Stimulated activated CD8-positive, alpha-beta memory T cell treated with anti-CD3 and anti-CD28 coated beads, Interleukin-4, amount 100 ng/mL, for 24 hours (primary cell): ENCODE measurements around the gene EVPL.
"Not testable (repeated sequence)": the region's sequence is repeated elsewhere in the genome, so short reads cannot be mapped to it uniquely, and the experiment has no call there.

Source experiments
- DNase-seq: peaks from one replicate; pipeline ENCODE4 v3.0.0-alpha.2; 2020; ENCODE audit warnings: low read depth

Gene EVPL

DNA sequence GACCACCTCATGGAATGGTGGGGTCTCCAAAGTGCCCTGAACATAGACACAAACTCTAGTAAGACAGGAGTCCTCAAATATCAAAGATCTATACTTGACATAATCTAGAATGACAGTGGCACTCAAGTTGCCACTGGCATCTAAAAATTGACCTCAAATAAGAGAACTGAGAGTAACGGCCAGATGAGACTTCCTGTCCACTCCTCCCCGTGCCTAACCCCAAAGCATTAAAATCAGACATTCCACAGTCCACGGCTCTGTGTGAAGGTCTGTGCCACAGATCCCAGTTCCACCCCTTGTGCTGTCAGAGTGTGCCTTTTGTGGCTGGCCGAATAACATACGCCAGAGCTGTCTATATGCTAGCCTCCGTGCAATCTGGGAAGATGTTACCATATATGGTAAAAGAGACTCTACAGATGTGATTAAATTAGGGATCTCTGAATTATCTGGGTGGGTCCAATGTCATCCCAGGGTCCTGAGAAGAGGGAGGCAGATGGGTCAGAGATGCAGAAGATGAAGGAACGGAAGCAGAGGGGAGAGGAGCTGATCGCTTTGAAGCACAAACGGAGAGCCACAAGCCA is 21.0 kb upstream of the EVPL start:
- no peak for DNase-seq

DNA sequence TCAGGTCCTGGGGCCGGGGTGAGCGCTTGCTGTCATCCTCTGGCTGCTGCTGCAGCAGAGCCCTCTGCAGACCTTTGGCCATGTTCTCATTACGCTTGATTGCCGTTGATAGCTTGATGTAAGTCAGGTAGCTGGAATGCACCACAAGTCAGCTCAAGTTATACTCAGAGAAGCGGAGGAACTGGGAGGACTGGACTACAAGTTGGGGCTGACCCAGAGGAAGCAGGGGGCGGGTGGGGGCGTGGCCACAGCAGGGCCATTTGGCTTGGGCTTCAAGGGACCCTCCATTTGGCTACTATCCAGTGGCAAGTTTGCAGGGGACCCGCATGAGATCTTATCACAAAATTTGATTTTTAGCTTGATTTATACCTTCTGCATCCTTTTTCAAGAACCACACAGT is 19.0 kb upstream of the EVPL start:
- DNase-seq: no peak

DNA sequence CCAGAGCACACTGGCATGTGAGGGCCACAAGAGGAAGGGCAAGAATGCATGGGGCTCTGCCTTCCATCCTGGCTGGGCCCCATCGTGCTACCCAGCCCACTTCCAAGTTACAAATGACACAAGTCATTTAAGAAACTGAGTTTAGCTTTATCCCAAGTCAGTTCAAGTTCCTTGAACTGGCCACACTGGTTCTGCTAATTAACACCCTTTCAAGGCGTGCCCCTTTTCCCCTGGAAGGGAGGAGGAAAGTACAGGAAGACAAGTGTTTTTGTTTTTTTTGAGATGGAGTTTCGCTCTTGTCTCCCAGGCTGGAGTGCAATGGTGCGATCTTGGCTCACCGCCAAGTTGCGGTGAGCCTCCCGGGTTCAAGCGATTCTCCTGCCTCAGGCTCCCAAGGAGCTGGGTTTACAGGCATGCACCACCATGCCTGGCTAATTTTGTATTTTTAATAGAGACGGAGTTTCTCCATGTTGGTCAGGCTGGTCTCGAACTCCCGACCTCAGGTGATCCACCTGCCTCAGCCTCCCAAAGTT is 17.4 kb upstream of the EVPL start:
- not testable (repeated sequence) for DNase-seq

DNA sequence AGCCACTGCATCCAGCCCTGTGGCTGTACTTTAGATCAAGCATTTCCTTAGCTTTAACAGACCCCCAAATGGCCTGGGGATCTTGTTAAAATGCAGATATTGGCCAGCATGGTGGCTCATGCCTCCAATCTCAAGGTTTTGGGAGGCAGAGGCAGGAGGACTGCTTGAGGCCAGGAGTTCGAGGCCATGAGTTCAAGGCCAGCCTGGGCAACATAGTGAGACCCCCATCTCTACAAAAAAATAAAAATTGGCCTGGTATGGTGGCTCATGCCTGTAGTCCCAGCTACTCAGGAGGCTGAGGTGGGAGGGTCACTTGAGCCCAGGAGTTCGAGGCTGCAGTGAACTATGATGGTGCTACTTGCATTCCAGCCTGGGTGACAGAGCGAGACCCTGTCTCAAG is 15.8 kb upstream of the EVPL start:
- DNase-seq: not testable (repeated sequence)

DNA sequence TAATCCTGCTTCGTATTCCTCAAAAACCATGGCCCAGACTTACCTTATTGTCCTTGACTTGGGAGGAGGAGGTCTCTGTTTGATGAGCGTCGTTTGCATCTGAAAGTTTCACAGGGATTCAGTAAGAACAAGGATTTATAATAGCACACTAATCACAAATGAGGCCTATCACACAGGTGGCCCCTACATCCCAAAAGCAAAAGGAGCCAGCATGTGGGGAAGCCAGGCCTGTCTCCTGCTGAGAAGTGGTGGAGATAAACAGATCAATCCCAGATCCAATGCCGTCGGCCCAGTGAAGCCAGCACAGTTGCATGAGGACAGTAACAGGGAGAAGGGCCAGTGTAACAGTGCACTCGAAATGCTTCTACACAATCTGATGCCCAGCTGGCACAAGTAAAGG is 13.3 kb upstream of the EVPL start:
- DNase-seq: no peak

DNA sequence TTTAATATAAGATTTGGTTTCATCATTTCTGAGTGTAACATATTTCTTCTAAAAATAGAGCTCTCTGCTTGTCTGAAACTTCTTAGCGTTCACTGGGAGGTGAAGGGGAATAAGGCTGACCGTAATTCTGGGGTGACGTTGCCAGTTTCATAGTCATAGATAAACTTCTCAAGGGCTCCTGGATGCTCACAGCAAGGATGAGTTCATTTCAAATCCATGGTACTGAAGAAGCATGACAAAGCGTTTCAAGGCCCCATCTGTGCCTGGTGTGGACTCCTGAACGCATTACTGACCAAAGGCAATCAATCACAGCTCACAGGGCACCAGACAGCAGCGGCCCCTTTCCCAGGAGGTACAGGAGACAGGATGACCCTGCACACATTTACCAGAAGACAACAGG is 12.0 kb upstream of the EVPL start:
- no peak for DNase-seq

DNA sequence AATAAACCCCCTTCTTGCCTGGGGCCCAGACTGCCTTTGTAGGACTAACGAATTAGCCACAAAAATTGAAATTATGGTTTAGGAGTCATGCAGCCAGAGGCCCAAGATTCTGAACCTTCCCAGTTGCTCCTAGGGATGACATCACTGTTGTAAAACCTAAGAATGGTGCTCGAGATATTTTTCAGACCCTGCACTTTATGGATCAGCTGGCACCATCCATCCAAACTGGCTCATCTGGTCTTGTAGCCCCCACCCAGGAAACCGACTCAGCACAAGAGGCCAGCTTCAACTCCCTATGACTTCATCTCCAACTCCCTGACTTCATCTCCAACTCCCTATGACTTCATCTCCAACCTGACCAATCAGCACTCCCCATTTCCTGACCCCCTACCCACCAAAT is 10.9 kb upstream of the EVPL start:
- no peak for DNase-seq

DNA sequence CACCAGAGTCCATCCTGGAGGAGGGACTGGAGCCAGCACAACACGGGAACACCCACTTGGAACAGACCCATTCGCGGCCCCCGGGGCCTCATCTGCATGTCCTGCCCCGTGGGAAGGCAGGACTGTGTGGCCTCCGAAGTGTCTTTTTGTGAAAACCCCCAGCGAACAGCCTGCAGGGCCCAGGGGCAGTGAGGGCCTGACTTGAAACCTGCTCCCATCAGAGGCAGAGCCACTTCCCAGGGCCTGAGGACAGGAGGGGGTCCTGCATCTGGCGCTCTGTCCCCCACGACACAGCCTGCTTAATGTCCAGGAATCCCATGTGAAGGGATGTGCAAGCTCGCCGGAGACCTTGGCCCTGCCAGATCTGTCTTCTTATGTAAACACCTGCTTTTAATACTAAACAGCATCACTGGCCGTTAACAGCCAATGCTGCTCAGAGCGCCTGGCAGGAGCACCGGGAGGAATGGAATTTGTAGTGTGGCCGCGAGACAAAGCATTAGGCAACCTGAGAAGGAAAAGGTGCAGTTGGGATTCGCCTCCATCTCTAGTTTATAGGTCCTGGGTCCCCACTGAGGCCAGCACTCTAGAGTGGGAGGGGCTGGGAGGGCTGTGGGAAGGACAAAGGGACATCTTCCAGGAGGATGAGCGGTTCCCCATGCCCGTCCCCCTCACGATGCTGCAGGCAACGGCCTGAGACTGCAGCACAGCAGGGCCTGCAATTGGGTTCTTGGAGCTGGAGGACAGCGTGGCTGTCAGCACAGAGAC is 9.6 kb upstream of the EVPL start:
- DNase-seq: no peak

DNA sequence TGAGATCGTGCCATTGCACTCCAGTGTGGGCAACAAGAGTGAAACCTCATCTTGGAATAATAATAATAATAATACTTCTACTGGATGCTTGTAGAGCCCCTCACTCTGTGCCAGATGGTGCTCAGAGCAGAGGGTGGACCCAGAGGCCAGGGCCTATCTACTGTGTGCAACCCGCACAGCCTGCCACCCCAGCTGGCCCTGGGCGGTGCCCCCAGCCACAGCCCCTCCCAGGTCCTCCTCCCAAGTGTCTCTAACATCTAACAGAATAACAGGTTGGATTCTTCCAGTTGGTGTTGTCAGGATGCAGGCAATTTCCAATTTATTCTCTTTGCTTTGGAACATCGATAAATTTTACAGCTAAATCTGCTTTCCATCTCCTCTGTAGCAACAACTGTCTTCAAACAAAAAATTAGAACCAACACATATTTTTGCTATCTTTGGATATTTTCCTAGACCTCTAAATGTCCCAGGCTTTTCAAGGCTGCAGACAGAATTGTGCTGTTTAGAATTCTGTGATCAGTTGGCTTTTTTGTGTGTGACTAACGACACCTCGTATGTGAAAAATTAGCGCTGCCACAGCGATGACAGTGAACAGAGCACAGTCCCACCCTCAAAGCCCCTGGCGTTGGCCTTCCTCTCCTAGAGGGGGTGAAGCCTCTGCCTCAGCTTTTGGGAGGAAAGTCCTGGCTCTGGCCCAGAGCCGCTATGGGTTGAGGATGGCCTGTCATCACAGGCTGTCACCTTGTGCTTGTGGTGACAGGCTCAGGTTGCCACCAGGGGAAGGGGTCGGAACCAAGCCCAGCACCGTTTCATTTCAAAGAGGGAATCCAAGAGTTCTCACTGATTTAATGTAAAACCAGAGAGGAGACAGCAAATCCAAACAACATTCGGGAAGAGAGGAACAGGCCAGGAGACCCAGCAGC is 7.6 kb upstream of the EVPL start:
- DNase-seq: no peak

DNA sequence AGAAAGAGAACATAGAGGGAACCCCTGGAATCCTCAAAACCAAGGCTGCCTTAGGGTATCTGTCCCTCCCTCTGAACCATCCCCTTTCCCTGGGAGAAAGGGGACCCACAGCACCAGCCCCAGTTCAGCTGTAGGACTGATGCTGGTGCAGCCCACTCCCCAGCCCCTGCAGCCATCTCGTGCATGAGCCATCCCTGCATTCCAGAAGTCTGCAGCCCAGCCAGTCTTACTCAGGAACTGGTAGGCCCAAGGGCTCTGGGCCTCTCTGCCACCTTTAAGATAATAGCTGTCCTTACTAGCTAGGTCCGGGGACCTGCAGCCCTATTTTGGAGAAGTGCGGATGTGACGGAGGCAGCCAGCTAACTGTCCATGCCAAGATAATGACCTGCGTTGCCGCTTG is 6.0 kb upstream of the EVPL start:
- DNase-seq: no peak

DNA sequence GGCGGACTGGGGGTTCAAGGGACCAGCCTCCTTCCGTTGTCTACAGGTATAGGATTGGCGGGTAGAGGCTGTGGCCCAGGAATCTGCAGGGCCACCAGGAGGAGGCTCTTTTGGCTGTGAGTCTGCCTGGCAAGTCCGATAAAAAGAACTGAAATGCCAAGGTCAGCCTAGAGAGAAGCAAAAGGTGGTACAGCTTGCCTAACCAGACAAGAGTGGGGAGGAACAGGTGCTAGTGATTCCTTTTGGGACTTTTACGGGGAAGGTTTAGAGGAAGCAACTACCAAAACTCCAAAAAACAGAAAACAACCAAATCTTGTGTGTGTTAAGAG is 5.6 kb upstream of the EVPL start:
- no peak for DNase-seq

DNA sequence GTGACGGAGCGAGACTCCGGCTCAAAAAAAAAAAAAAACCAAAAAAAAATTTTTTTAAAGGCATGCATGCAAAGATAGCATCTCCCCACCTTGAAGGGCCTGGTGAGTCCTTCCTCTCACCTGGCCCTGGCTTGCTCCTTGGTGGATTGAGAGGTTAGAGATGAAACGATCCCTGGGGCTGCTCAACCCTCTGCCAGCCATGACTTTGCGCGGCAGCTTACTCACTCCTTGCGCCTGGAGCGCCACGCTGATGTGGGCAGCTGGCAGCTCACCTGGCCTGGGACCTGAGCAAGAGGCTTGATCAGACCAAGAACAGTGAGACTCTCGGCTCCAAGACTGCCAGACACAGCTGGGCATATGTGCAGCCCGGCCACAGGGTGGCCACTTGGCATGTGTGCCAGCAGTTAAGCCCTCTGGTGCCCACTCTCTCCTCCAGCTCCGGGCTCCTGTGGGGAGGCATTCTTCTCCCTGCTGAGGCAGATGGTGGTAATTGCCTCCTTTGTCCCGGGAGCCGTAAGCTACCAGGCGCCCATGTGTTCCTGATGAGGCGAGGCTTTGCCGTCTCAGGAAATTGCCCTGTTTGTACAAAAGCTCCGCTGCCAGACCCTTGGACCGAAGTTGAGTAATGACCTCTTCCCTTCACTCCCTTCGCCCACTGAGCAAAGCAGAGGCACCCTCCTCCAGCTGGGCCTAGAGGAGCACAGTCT is 5.1 kb upstream of the EVPL start:
- DNase-seq: no peak

DNA sequence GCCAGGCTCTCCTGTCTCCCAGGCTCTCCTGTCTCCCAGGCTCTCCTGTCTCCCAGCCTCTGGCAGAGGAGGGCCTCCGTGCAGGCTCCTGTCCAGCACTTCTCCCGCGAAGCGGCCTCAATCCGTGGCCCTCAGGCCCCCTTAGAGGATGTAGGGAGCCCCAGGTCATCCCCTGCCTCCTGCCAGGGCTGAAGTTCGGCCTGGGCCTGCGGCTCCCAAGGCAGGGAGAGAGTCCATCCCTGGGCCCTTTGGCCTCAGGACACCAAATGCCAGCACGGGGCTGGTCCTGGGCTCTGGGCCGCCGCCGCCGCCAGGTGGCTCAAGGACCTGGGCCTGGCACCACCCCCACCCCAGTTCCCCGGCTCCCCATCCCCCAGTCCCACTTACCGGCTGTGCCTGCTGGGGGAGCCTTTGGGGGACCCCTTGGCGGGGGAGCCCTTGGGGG is 370 bp downstream of the EVPL start:
- DNase-seq: no peak

DNA sequence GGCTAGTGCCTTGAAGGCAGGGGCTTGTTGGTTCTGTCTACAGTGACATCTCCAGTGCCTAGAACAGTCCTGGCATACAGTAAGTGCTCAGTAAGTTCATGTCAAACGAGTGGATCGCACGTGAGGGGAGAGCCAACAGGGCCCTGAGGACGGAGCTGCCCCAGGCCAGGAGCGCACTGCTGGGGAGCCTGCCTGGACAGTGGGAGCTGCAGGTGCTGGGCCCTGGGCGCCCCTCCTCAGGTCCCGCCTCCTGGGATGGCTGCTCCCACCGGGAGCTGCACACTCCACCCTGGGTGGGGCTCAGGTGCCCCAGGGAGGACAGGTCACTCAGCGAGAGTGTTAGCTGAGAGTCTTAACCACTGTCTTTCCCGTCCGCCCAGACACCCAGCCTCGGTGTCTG is 1.8 kb downstream of the EVPL start:
- no peak for DNase-seq

DNA sequence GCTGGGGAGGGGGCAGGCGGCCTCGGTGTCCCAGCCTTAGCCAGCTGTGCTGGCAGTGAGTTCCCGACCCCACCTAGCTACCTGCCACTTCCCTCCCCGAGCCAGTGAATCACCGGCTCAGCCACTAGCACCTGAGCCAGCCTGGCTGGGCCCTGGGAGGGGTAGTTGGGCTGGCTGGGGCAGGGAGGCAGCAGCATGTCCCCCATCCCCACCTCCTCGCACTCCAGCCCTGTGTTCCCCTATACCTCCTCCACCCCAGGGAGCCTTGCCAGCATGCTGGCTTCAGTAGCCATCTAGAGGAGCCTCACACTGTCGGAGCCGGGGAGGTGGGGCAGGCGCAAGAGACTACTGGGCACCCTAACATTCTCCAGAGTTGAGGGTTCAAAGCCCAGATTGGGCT is 2.8 kb downstream of the EVPL start:
- DNase-seq: no peak

DNA sequence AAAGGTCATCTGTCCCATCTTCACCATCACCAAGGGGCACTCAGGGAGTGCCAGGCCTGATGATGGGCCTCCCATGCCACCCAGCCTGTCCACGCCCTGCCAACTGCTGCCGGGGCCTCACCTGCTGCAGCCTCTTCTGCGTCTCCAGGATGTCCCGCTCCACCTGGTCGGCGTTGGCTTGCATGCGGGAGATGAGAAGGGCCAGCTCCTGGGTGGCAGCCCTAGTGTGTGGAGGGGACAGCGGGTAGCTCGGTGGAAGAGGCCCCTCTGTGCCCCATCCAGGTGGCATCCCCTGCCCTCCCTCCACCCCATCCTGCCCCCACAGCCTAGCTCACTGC is 3.2 kb downstream of the EVPL start:
- DNase-seq: no peak

DNA sequence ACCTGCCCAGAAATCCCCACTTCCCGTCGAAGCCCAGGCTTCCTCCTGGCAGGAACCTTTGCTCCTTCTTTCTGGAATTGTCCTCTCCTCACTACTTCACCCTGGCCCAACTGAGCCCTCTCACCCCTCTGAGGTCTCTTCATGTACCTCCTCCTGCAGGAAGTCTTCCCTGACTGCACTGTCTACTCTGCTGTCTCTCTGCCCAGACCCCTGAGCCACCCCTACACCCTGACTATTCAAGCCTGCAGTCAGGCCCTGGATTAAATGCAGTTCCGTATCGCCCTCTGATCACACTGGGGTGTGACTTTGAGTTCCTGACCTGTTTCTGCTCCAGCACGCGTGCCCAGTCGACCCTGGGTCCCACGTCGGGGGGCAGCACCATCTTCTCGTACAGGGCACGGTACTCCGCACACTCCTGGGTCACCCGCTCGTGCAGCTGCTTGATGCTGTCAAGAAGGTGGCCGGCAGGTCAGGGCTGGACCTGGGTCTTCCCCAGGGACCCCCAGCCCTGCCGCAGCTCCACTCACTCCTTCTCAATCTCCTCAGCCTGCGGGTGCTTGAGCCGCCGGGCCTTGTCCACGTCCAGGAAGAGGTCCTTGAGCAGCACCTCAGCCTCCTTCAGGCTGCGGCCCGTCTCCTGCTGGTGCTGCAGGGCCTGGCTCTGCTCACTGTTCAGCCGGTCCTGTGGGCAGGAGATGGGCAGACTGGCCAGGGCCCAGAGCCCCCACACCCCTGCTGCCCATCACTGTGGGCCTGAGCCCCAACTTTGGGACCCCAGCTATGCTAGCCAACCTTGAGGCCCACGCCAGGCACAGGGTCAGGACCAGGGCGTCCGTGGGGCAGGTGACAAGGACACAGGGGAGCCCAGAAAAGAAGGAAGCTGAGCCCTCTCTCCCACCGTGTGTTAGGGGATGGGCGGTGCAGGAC is 3.9 kb downstream of the EVPL start:
- no peak for DNase-seq

DNA sequence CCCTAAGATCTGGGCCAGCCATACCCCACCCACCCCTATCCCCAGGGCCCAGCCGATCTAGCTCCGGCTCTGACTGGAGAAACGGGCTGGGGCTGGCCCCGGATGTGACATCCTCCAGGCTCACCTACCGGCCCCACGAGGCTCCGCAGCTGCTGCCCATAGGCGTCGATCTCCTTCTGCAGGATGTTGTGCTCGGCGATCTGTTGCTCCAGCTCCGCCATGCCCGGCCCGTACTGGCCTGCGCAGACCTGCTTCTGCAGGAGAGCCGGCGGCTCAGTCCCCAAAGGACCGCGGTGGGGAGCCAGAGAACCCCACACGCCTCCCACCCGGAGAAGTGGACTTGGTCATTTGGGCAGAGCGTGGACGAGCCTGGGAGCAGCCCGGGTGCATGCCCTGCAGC is 4.8 kb downstream of the EVPL start:
- DNase-seq: no peak

DNA sequence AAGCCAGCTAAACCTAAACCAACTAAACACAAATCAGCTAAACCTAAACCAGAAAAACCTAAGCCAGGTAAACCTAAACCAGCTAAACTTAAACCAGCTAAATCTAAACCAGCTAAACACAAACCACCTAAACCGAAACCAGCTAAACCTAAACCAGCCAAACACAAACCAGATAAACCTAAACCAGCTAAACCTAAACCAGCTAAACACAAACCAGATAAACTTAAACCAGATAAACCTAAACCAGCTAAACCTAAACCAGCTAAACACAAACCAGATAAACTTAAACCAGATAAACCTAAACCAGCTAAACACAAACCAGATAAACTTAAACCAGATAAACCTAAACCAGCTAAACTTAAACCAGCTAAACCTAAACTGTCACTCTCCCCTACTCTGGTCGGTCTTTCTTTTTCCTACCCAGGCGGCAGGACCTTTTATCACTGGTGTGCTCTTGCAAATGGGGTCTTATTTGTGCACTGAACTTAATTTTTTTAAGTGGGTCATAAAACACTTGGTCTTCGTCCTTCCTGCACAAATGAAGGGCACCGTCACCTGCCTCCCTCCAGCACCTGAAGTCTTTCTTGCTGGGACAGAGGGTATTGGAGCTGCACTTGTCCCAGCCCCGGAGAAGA is 7.2 kb downstream of the EVPL start:
- DNase-seq: no peak

DNA sequence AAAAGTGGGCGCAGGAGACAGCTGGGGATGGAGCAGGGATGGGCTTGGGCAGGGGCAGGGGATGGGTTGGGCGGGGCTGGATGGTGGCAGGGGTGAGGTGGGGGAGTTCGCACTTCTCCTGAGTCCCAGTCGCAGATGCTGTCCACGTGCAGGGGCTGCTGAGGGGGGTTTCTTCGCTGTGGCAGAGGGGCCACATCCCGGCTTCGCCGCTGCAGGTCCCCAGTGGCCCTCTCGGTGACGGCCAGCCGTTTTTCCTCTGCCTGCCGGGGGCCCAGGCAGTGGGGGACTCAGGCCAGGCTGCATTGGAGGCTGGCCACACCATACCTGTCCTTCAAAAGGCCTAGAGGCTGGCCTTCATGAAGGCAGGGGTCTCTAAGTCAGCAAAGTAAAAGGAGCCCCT is 8.3 kb downstream of the EVPL start:
- no peak for DNase-seq

DNA sequence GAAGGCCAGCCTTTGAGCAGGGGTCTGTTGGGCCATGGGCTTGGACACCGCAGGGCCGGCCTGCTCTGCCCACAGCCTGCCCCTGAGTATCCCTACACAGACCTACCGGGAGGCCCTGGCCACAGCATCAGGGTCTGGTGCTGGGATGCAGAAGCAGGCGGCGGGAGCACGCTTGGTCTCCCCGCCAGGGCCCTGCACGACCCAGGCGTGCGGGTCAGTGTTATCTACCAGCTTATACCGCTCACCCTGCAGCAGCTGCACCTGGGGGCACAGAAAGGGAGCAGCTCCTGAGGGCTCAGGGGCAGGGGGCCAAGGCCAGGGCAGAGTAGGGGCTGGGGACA is 8.8 kb downstream of the EVPL start:
- DNase-seq: no peak
